Mesenchymal stem cell (in vitro differentiated cells and primary cell): ENCODE results near the gene OXSR1.
A peak's percentile ranks its signal among the peaks of the same experiment; 100 is the strongest.

Experiments
- DNase-seq: peaks from one replicate; pipeline ENCODE4 v3.0.0-alpha.2; 2013
- H2AFZ ChIP-seq: one replicate; pipeline ENCODE4 v1.6.1; 2013; ENCODE audit warnings: low read depth, mild to moderate bottlenecking, control low read depth, inconsistent platforms, low read length, moderate library complexity
- H2AK5ac ChIP-seq: 2 replicates; pipeline ENCODE4 v1.6.1; 2013; ENCODE audit warnings: low read length, moderate library complexity, mild to moderate bottlenecking, inconsistent platforms; ENCODE audit not compliant: severe bottlenecking
- H2BK120ac ChIP-seq: one replicate; pipeline ENCODE4 v1.6.1; 2013; ENCODE audit warnings: low read depth, mild to moderate bottlenecking, inconsistent platforms, low read length, moderate library complexity
- H2BK12ac ChIP-seq, 2 experiments: one replicate each; pipeline ENCODE4 v1.6.1; 2013; ENCODE audit warnings: inconsistent platforms in 2 of 2, low read length in 2 of 2, mild to moderate bottlenecking in 2 of 2, moderate library complexity in 2 of 2, control low read depth in 1 of 2
- H2BK15ac ChIP-seq: one replicate; pipeline ENCODE4 v1.6.1; 2013; ENCODE audit warnings: mild to moderate bottlenecking, low read depth, inconsistent platforms; ENCODE audit not compliant: poor library complexity, severe bottlenecking
- H2BK5ac ChIP-seq: 2 replicates; pipeline ENCODE4 v1.6.1; 2013; ENCODE audit warnings: low read depth, mild to moderate bottlenecking, low read length, control low read depth, inconsistent platforms; ENCODE audit not compliant: poor library complexity, severe bottlenecking
- H3K14ac ChIP-seq, 2 experiments: one replicate each; pipeline ENCODE4 v1.6.1; 2013; ENCODE audit warnings: inconsistent platforms in 2 of 2, low read length in 2 of 2, control low read depth in 1 of 2, mild to moderate bottlenecking in 1 of 2, moderate library complexity in 1 of 2
- H3K18ac ChIP-seq, 2 experiments: one replicate each; pipeline ENCODE4 v1.6.1; 2013; ENCODE audit warnings: inconsistent platforms in 2 of 2, low read length in 2 of 2, control low read depth in 1 of 2, low read depth in 1 of 2, mild to moderate bottlenecking in 1 of 2
- H3K23ac ChIP-seq, 2 experiments: one replicate each; pipeline ENCODE4 v1.6.1; 2013; ENCODE audit warnings: inconsistent platforms in 2 of 2, low read length in 2 of 2, mild to moderate bottlenecking in 2 of 2, moderate library complexity in 2 of 2, control low read depth in 1 of 2
- H3K27ac ChIP-seq: 2 replicates; pipeline ENCODE4 v1.5.1; 2013; ENCODE audit warnings: mild to moderate bottlenecking, moderate library complexity, low read length, control low read depth, inconsistent platforms; ENCODE audit not compliant: poor library complexity, severe bottlenecking
- H3K27me3 ChIP-seq, 2 experiments: 2 replicates each; pipeline versions ENCODE4 v1.6.1 to v1.7.0; 2013; ENCODE audit warnings: low read length in 2 of 2, mild to moderate bottlenecking in 2 of 2, moderate library complexity in 2 of 2, control low read depth in 1 of 2, inconsistent platforms in 1 of 2; ENCODE audit not compliant: control insufficient read depth in 1 of 2, insufficient read depth in 1 of 2
- H3K36me3 ChIP-seq, 2 experiments: 2 replicates each; pipeline versions ENCODE4 v1.6.1 to v1.7.0; 2013; ENCODE audit warnings: low read length in 2 of 2, control low read depth in 1 of 2, inconsistent platforms in 1 of 2, low read depth in 1 of 2, mild to moderate bottlenecking in 1 of 2; ENCODE audit not compliant: insufficient read depth in 2 of 2, control insufficient read depth in 1 of 2
- H3K4ac ChIP-seq, 2 experiments: one replicate each; pipeline ENCODE4 v1.6.1; 2013; ENCODE audit warnings: inconsistent platforms in 2 of 2, low read length in 2 of 2, mild to moderate bottlenecking in 2 of 2, moderate library complexity in 2 of 2, control low read depth in 1 of 2, low read depth in 1 of 2
- H3K4me1 ChIP-seq: 2 replicates; pipeline ENCODE4 v1.6.1; 2013; ENCODE audit warnings: low read depth, low read length, control low read depth; ENCODE audit not compliant: control insufficient read depth, insufficient read depth
- H3K4me2 ChIP-seq: 2 replicates; pipeline ENCODE4 v1.6.1; 2013; ENCODE audit warnings: low read length, mild to moderate bottlenecking, inconsistent platforms; ENCODE audit not compliant: poor library complexity, severe bottlenecking
- H3K4me3 ChIP-seq, 2 experiments: 2 replicates each; pipeline versions ENCODE4 v1.5.1 to v1.7.0; 2013; ENCODE audit warnings: low read length in 2 of 2, mild to moderate bottlenecking in 2 of 2, control low read depth in 1 of 2, low read depth in 1 of 2; ENCODE audit not compliant: insufficient read depth in 1 of 2
- H3K79me1 ChIP-seq: replicated peaks from 2 replicates; pipeline ENCODE4 v1.6.1; 2013; ENCODE audit warnings: mild to moderate bottlenecking, control low read depth, low read length, inconsistent platforms; ENCODE audit not compliant: poor library complexity, severe bottlenecking
- H3K9ac ChIP-seq: 2 replicates; pipeline ENCODE4 v1.7.0; 2013; ENCODE audit warnings: mild to moderate bottlenecking, low read length, moderate library complexity
- H3K9me3 ChIP-seq: 2 replicates; pipeline ENCODE4 v1.7.0; 2013; ENCODE audit warnings: mild to moderate bottlenecking, low read length; ENCODE audit not compliant: control insufficient read depth
- H4K8ac ChIP-seq: one replicate; pipeline ENCODE4 v1.6.1; 2013; ENCODE audit warnings: inconsistent platforms, mild to moderate bottlenecking, low read length, moderate library complexity
- H4K91ac ChIP-seq: one replicate; pipeline ENCODE4 v1.6.1; 2013; ENCODE audit warnings: mild to moderate bottlenecking, low read length, inconsistent platforms
- WGBS: methylation state at CpG from one replicate; pipeline ENCODE4 v1.1.7; 2013; ENCODE audit warnings: mixed read lengths; 5-methylcytosine and 5-hydroxymethylcytosine counted together

The OXSR1 gene

GRCh38 chr3:38122712-38123290, 42.5 kb upstream of the OXSR1 start:
- H2AK5ac ChIP-seq: no peak overlapping the region
- peaks cover 11% of the 10 kb centered on the region for H3K79me1 ChIP-seq
- no peak overlapping the region for H3K27ac ChIP-seq
- WGBS: 97% methylated on average over 9 of the region's 9 CpGs
- no peaks in the 10 kb centered on the region for H3K27me3 ChIP-seq
- no peak overlapping the region for H3K4me2 ChIP-seq
- H3K4ac ChIP-seq: no peak overlapping the region
- no peak overlapping the region for H3K14ac ChIP-seq
- H2BK120ac ChIP-seq: no peak overlapping the region
- H3K36me3 ChIP-seq: peaks cover 68 to 80% of the 10 kb centered on the region in 2 experiments
- H3K9ac ChIP-seq: no peak overlapping the region
- H4K91ac ChIP-seq: no peak overlapping the region
- H2BK12ac ChIP-seq: no peak overlapping the region
- no peak overlapping the region for H2BK15ac ChIP-seq
- H3K23ac ChIP-seq: no peak overlapping the region
- no peaks in the 10 kb centered on the region for H3K9me3 ChIP-seq
- no peak overlapping the region for H3K18ac ChIP-seq
- no peak for DNase-seq
- peaks cover 7% of the 10 kb centered on the region for H3K4me1 ChIP-seq
- H2AFZ ChIP-seq: no peak overlapping the region
- no peak overlapping the region for H2BK5ac ChIP-seq
- no peak overlapping the region for H3K4me3 ChIP-seq
- H4K8ac ChIP-seq: no peak overlapping the region

GRCh38 chr3:38124324-38125122, 40.8 kb upstream of the OXSR1 start:
- peaks cover 81 to 96% of the 10 kb centered on the region in 2 experiments for H3K36me3 ChIP-seq
- H3K27me3 ChIP-seq: no peaks in the 10 kb centered on the region
- WGBS: 96% methylated on average over 7 of the region's 7 CpGs
- no peak overlapping the region for H3K9ac ChIP-seq
- H2AK5ac ChIP-seq: no peak overlapping the region
- no peak overlapping the region for H3K18ac ChIP-seq
- no peak overlapping the region for H4K91ac ChIP-seq
- H3K9me3 ChIP-seq: no peaks in the 10 kb centered on the region
- H2AFZ ChIP-seq: no peak overlapping the region
- H2BK15ac ChIP-seq: no peak overlapping the region
- no peak for DNase-seq
- H3K4me2 ChIP-seq: no peak overlapping the region
- H2BK5ac ChIP-seq: no peak overlapping the region
- H3K23ac ChIP-seq: no peak overlapping the region
- H3K4ac ChIP-seq: no peak overlapping the region
- peaks cover 7% of the 10 kb centered on the region for H3K4me1 ChIP-seq
- peaks cover 24% of the 10 kb centered on the region for H3K79me1 ChIP-seq
- H4K8ac ChIP-seq: no peak overlapping the region
- H3K27ac ChIP-seq: no peak overlapping the region
- no peak overlapping the region for H3K4me3 ChIP-seq
- no peak overlapping the region for H2BK120ac ChIP-seq
- no peak overlapping the region for H2BK12ac ChIP-seq
- no peak overlapping the region for H3K14ac ChIP-seq

GRCh38 chr3:38125305-38126120, 39.8 kb upstream of the OXSR1 start:
- Histone ChIP-seq H3K4ac (no peak overlapping the region), H2BK120ac (no peak overlapping the region), H3K23ac (no peak overlapping the region), H3K18ac (no peak overlapping the region), H3K14ac (no peak overlapping the region), H3K4me3 (peak overlapping the region in 1 of 2 experiments; percentile 6), H2AFZ (no peak overlapping the region), H3K9ac (no peak overlapping the region), H2BK15ac (no peak overlapping the region), H3K36me3 (peaks cover 78 to 98% of the 10 kb centered on the region in 2 experiments), H3K27ac (no peak overlapping the region), H3K4me2 (no peak overlapping the region), H3K27me3 (no peaks in the 10 kb centered on the region), H4K8ac (no peak overlapping the region), H2BK5ac (no peak overlapping the region), H2AK5ac (no peak overlapping the region), H3K79me1 (peaks cover 30% of the 10 kb centered on the region), H2BK12ac (no peak overlapping the region), H3K4me1 (peaks cover 7% of the 10 kb centered on the region), H4K91ac (no peak overlapping the region), H3K9me3 (no peaks in the 10 kb centered on the region)
- no peak for DNase-seq
- WGBS: 97% methylated on average over 11 of the region's 11 CpGs
